H9 (cell line): ENCODE measurements around the gene LRRFIP1. TPM values are rescaled to one million over a fixed set of nuclear protein-coding genes. Genes with fewer than 3 reads are reported as not detected.

Source experiments
- DNase-seq: peaks from one replicate; pipeline ENCODE4 v3.0.0-alpha.2; 2017
- H2AFZ ChIP-seq: one replicate; pipeline ENCODE4 v1.6.1; 2013; ENCODE audit warnings: mild to moderate bottlenecking, low read length, control low read depth, moderate library complexity
- H2AK5ac ChIP-seq: 2 replicates; pipeline ENCODE4 v1.6.1; 2013; ENCODE audit warnings: low read length, control low read depth, mixed read lengths; ENCODE audit not compliant: insufficient read length
- H2BK120ac ChIP-seq: one replicate; pipeline ENCODE4 v1.6.1; 2013; ENCODE audit warnings: low read depth, mild to moderate bottlenecking, low read length, control low read depth, inconsistent platforms; ENCODE audit not compliant: poor library complexity, severe bottlenecking
- H2BK12ac ChIP-seq: 2 replicates; pipeline ENCODE4 v1.6.1; 2013; ENCODE audit warnings: low read length, control low read depth, mixed read lengths, low read depth; ENCODE audit not compliant: insufficient read length
- H2BK15ac ChIP-seq: 2 replicates; pipeline ENCODE4 v1.6.1; 2013; ENCODE audit warnings: low read depth, low read length, control low read depth
- H2BK20ac ChIP-seq: one replicate; pipeline ENCODE4 v1.6.1; 2013; ENCODE audit warnings: low read depth, mild to moderate bottlenecking, low read length, control low read depth, inconsistent platforms; ENCODE audit not compliant: poor library complexity, severe bottlenecking
- H2BK5ac ChIP-seq: 2 replicates; pipeline ENCODE4 v1.6.1; 2013; ENCODE audit warnings: low read length, control low read depth, mixed read lengths; ENCODE audit not compliant: insufficient read length
- H3K14ac ChIP-seq: 2 replicates; pipeline ENCODE4 v1.6.1; 2013; ENCODE audit warnings: low read length, control low read depth; ENCODE audit not compliant: insufficient read depth
- H3K18ac ChIP-seq: 2 replicates; pipeline ENCODE4 v1.6.1; 2013; ENCODE audit warnings: low read depth, mild to moderate bottlenecking, mixed read lengths, low read length, control low read depth; ENCODE audit not compliant: insufficient read length
- H3K23ac ChIP-seq: 2 replicates; pipeline ENCODE4 v1.6.1; 2013; ENCODE audit warnings: low read length, control low read depth, mixed read lengths, low read depth; ENCODE audit not compliant: insufficient read length
- H3K23me2 ChIP-seq: 2 replicates; pipeline ENCODE4 v1.6.1; 2013; ENCODE audit warnings: low read depth, mild to moderate bottlenecking, mixed read lengths, low read length, control low read depth; ENCODE audit not compliant: insufficient read length, poor library complexity, severe bottlenecking
- H3K27ac ChIP-seq: 2 replicates; pipeline ENCODE4 v1.5.1; 2013; ENCODE audit warnings: low read length, control low read depth, mixed read lengths, low read depth; ENCODE audit not compliant: insufficient read length
- H3K27me3 ChIP-seq: 2 replicates; pipeline ENCODE4 v1.6.1; 2013; ENCODE audit warnings: low read length, control low read depth, inconsistent platforms; ENCODE audit not compliant: insufficient read depth
- H3K4ac ChIP-seq: 2 replicates; pipeline ENCODE4 v1.6.1; 2013; ENCODE audit warnings: low read depth, mild to moderate bottlenecking, control low read depth, inconsistent platforms, low read length, moderate library complexity
- H3K4me1 ChIP-seq: 2 replicates; pipeline ENCODE4 v1.6.1; 2013; ENCODE audit warnings: low read length, control low read depth, inconsistent platforms; ENCODE audit not compliant: insufficient read depth
- H3K4me2 ChIP-seq: 2 replicates; pipeline ENCODE4 v1.6.1; 2013; ENCODE audit warnings: low read length, control low read depth, mixed read lengths; ENCODE audit not compliant: insufficient read length, insufficient read depth
- H3K56ac ChIP-seq: 2 replicates; pipeline ENCODE4 v1.6.1; 2013; ENCODE audit warnings: low read depth, mild to moderate bottlenecking, mixed read lengths, low read length, control low read depth; ENCODE audit not compliant: insufficient read length
- H3K79me1 ChIP-seq: 2 replicates; pipeline ENCODE4 v1.6.1; 2013; ENCODE audit warnings: low read depth, mild to moderate bottlenecking, moderate library complexity, low read length, control low read depth, inconsistent platforms; ENCODE audit not compliant: insufficient read depth, poor library complexity, severe bottlenecking
- H3K79me2 ChIP-seq: 2 replicates; pipeline ENCODE4 v1.6.1; 2013; ENCODE audit warnings: low read length, control low read depth, inconsistent platforms; ENCODE audit not compliant: insufficient read depth
- H3K9ac ChIP-seq: 2 replicates; pipeline ENCODE4 v1.6.1; 2013; ENCODE audit warnings: low read length, control low read depth, mixed read lengths; ENCODE audit not compliant: insufficient read length; ENCODE audit errors: extremely low read depth
- H3K9me3 ChIP-seq: one replicate; pipeline ENCODE4 v1.6.1; 2013; ENCODE audit warnings: low read depth, low read length, inconsistent platforms; ENCODE audit not compliant: control insufficient read depth
- H3T11ph ChIP-seq: one replicate; pipeline ENCODE4 v1.6.1; 2013; ENCODE audit warnings: mild to moderate bottlenecking, low read length, control low read depth, inconsistent platforms
- H4K20me1 ChIP-seq: one replicate; pipeline ENCODE4 v1.6.1; 2013; ENCODE audit not compliant: control insufficient read depth, insufficient read length, insufficient read depth
- H4K5ac ChIP-seq: 2 replicates; pipeline ENCODE4 v1.6.1; 2013; ENCODE audit warnings: low read depth, mild to moderate bottlenecking, mixed read lengths, low read length, control low read depth; ENCODE audit not compliant: insufficient read length
- H4K8ac ChIP-seq: replicated peaks from 2 replicates; pipeline ENCODE4 v1.6.1; 2013; ENCODE audit warnings: low read length, control low read depth, mixed read lengths, low read depth; ENCODE audit not compliant: insufficient read length
- H4K91ac ChIP-seq: 2 replicates; pipeline ENCODE4 v1.6.1; 2013; ENCODE audit warnings: low read depth, mild to moderate bottlenecking, moderate library complexity, mixed read lengths, low read length, control low read depth; ENCODE audit not compliant: insufficient read length
- H3K27ac Mint-ChIP-seq, 3 experiments: 2 replicates in 2 of 3; 3 replicates in 1 of 3; pipeline ENCODE4 v1.8.0; 2020 to 2021; ENCODE audit warnings: mixed read lengths in 3 of 3, mild to moderate bottlenecking in 1 of 3, moderate library complexity in 1 of 3
- H3K27me3 Mint-ChIP-seq: 2 replicates; pipeline ENCODE4 v1.8.0; 2021; ENCODE audit warnings: low read depth, mild to moderate bottlenecking, moderate library complexity, mixed read lengths
- H3K36me3 Mint-ChIP-seq, 3 experiments: 2 replicates in 2 of 3; 3 replicates in 1 of 3; pipeline ENCODE4 v1.8.0; 2020 to 2021; ENCODE audit warnings: low read depth in 3 of 3, mixed read lengths in 3 of 3; ENCODE audit not compliant: insufficient read depth in 1 of 3
- H3K4me1 Mint-ChIP-seq, 2 experiments: 2 replicates each; pipeline ENCODE4 v1.8.0; 2020; ENCODE audit warnings: mixed read lengths in 2 of 2
- H3K4me3 Mint-ChIP-seq, 2 experiments: 2 replicates in 1 of 2; 3 replicates in 1 of 2; pipeline ENCODE4 v1.8.0; 2020 to 2021; ENCODE audit warnings: mild to moderate bottlenecking in 2 of 2, mixed read lengths in 2 of 2, moderate library complexity in 1 of 2
- H3K9me3 Mint-ChIP-seq, 2 experiments: 2 replicates in 1 of 2; 3 replicates in 1 of 2; pipeline ENCODE4 v1.8.0; 2020; ENCODE audit warnings: mild to moderate bottlenecking in 2 of 2, mixed read lengths in 2 of 2, moderate library complexity in 1 of 2
- WGBS: extraction: QIAGEN DNeasy Blood & Tissue Kit; methylation state at CpG from one replicate; pipeline ENCODE4 v1.1.7; 2013; ENCODE audit warnings: missing lambda C conversion rate, low lambda C conversion rate, mixed read lengths; ENCODE audit not compliant: insufficient read length; ENCODE audit errors: extremely low coverage; 5-methylcytosine and 5-hydroxymethylcytosine counted together
- total RNA-seq: library from RNA; stranded (reverse); gene quantifications from 2 replicates; pipeline ENCODE4 v1.2.1, GENCODE V29; 2021
- TF ChIP-seq, protein P1 (sequence below): fragments of 200-600 bp; sonication (generic); conservative IDR thresholded peaks from 3 replicates; pipeline ENCODE4 v1.8.0; 2021; ENCODE audit warnings: antibody characterized with exemption, mild to moderate bottlenecking

LRRFIP1 gene
- total RNA-seq, 1 experiment from 2014 or later: 38.5 TPM

GRCh38 chr2:237672731-237673129 is 45.3 kb downstream of the LRRFIP1 start:
- H2AFZ ChIP-seq: no peak overlapping the region
- no peak overlapping the region for H3K14ac ChIP-seq
- H4K8ac ChIP-seq: no peak overlapping the region
- H2BK20ac ChIP-seq: no peak overlapping the region
- no peaks in the 10 kb centered on the region for H3K27me3 ChIP-seq
- DNase-seq: no peak
- no peak overlapping the region for H4K91ac ChIP-seq
- no peak overlapping the region for H3T11ph ChIP-seq
- no CpG with 5 or more reads among the region's 8 CpGs for WGBS
- no peak overlapping the region for H3K23ac ChIP-seq
- H3K9ac ChIP-seq: no peak overlapping the region
- no peak overlapping the region for H3K27ac ChIP-seq
- no peaks in the 10 kb centered on the region for H4K20me1 ChIP-seq
- TF ChIP-seq, protein P1, sequence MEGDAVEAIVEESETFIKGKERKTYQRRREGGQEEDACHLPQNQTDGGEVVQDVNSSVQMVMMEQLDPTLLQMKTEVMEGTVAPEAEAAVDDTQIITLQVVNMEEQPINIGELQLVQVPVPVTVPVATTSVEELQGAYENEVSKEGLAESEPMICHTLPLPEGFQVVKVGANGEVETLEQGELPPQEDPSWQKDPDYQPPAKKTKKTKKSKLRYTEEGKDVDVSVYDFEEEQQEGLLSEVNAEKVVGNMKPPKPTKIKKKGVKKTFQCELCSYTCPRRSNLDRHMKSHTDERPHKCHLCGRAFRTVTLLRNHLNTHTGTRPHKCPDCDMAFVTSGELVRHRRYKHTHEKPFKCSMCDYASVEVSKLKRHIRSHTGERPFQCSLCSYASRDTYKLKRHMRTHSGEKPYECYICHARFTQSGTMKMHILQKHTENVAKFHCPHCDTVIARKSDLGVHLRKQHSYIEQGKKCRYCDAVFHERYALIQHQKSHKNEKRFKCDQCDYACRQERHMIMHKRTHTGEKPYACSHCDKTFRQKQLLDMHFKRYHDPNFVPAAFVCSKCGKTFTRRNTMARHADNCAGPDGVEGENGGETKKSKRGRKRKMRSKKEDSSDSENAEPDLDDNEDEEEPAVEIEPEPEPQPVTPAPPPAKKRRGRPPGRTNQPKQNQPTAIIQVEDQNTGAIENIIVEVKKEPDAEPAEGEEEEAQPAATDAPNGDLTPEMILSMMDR: no peak
- no peak overlapping the region for H3K27ac Mint-ChIP-seq
- no peaks in the 10 kb centered on the region for H3K4me1 ChIP-seq
- no peaks in the 10 kb centered on the region for H3K9me3 ChIP-seq
- no peak overlapping the region for H2BK15ac ChIP-seq
- H3K79me2 ChIP-seq: no peaks in the 10 kb centered on the region
- H2BK5ac ChIP-seq: no peak overlapping the region
- no peak overlapping the region for H2BK12ac ChIP-seq
- no peak overlapping the region for H4K5ac ChIP-seq
- no peak overlapping the region for H2AK5ac ChIP-seq
- H3K4me2 ChIP-seq: no peak overlapping the region
- no peak overlapping the region for H3K18ac ChIP-seq
- no peak overlapping the region for H3K4ac ChIP-seq
- H3K79me1 ChIP-seq: no peaks in the 10 kb centered on the region
- no peak overlapping the region for H3K56ac ChIP-seq
- no peaks in the 10 kb centered on the region for H3K9me3 Mint-ChIP-seq
- no peak overlapping the region for H2BK120ac ChIP-seq
- H3K4me3 Mint-ChIP-seq: no peak overlapping the region
- H3K23me2 ChIP-seq: no peaks in the 10 kb centered on the region
- H3K27me3 Mint-ChIP-seq: peaks cover 2% of the 10 kb centered on the region; the same call in 1 of the 2 replicates
- no peaks in the 10 kb centered on the region; a peak in 2 of 7 replicates for H3K36me3 Mint-ChIP-seq
- H3K4me1 Mint-ChIP-seq: peaks cover 32 to 34% of the 10 kb centered on the region in 2 experiments
